ENCODE measurements around the gene KIAA1143.

GRCh38 chr3:44712455-44713075 is 48.9 kb downstream of the KIAA1143 start, which contains the start of gene ZNF502:
- TF ChIP-seq CTCF (IDR thresholded peaks at IDR 0.05) (peak; percentile 34), EZH2 (IDR thresholded peaks at IDR 0.05) (no peak)

All from neural progenitor cell (in vitro differentiated cells).